ENCODE measurements around the gene VPS8.

VPS8 gene

DNA sequence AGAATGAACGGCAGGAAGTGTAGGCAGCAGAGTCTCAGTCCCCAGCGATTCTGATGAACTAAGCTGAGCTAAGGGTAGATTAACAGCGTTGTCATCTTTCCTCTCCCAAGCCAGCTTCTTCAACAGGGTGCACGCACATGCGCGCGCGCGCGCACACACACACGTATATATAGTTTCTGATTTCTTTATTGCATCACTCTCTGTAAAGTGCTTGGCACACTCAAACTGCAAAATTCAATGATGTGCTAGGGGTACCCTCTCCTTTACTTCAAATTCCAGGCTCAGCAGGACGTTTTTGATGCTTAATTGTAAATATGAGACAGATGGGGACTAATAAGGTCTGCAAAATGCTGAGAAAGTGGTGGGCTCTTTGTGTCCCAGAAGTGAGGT lies 26.1 kb upstream of the VPS8 start:
- no peak for DNase-seq

DNA sequence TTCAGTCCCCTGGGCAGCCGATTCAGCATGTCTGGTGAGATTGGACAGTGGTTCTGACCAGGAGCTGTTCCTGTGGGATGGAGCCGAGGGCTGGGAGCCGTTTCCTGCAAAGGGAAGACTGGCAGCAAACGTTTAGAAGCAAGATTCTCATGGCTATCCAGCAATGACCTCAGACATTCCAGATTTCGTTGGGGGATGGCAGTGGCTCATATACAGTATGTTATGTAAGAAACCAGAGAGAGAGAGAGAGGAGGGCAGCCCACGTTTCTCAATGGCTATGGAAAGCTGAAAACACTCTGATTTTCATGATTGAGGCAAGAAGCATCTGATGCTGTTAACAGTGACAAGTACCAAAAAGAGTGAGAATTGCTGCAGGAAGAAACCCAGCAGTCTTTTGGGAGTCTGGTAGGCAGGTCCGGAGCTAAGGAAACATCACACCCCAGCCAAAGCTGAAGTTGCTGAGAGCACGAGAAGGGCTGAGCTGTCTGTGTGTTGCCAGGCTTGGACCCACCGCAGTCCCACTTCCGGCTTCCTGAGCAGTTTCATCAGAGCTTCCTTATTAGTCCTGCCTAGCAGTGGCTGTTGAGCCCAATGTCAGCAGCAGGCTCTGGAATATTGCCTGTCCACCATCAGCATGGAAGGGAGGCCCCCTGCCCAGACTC lies 25.6 kb upstream of the VPS8 start:
- DNase-seq: no peak

DNA sequence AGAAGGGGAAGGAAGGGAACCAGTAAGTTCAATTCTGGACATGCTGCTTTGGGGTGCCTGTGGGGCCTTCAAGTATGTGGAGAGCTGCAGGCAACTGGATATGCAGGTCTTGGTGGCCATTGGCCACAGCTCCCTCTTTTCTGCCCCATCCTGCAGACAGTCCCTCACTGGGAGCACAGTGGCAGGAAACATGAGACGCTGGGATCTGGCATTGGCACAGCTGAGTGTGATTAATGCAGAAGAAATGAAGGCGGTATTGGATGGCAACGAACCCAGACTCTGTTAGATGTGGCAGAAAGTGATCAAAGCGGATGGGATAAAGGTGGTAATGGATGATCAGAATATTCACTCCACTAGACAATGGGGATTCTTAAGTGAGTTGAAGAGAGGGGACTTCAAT lies 23.2 kb upstream of the VPS8 start:
- DNase-seq: no peak

DNA sequence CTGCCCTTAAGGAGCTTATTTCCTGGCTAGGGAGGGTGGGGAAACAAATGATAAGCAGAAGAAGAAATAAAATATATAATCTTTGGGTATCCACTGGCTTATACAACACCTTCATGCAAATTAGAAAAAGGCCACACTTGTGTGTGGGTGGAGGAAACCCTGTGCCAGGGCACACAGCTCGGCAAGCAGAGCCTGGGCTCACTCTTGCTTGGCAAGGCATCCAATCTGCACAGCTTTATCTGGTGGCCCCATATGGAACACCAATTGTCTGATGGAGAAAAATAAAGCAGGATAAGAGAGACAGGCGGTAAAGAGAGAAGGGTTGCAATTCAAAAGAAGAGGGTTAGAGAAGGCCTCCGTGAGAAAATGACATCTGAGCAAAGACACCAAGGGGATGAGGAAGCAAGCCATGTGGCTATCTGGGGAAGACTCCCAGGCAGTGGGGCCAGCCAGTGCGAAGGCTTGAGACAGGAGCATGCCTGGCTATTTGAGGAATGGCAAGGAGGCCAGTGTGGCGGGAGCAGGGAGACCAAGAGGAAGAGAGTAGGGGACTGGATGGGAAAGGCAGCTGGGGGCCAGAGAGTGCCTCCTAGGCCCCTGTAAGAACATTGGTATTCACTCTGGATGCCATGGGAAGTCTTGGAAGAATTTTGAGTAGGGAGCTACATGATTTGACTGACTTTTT lies 22.5 kb upstream of the VPS8 start:
- no peak for DNase-seq

DNA sequence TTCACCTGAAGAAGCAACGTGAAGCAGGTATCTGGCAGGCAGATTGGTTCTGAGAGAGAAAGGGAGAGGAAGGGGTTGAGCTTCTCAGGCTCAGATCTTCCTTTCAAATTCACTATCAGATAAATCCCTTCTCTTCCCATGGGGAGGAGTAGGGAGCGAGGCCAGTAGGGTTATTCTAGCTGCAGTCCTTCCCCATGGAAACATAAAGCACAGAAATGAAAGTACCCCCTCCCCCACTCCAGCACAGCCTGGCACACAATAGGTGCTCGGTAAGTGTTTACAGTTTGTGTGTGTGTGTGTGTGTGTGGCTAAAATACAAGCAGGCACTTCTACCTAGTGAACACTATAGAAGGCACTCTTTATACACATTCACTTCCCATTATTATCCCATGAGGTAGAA lies 20.8 kb upstream of the VPS8 start:
- no peak for DNase-seq

DNA sequence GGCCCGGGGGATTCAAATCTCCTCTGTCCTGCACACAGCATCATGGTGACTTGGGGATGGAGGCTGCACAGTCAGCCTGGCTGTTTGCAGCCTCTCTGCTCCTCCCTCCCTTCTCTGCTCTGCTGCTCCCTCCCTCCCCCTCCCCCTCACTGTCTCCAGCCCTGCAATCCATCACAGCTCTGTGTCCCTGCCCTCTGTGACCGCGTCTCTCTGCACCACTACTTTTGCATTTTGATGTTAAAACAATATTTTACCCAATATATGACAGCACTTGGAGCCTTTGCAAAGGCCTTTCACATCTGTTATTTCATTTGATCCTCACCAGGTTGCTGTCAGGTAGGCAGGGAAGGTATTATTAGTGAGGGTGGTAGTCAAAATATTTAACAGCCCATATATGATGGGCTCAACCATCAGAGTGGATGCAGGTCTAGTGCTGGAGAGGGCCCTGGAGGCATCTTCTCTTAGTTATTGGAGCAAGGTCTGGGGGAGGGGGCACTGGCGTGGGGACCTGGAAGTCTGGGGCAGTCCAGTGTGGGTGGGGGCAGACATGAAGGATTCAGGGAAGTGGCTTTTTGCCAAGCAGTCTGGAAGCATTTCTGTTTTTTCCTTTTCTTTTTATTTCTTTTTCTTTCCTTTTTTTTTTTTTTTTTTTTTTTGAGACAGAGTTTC lies 16.3 kb upstream of the VPS8 start:
- no peak for DNase-seq

DNA sequence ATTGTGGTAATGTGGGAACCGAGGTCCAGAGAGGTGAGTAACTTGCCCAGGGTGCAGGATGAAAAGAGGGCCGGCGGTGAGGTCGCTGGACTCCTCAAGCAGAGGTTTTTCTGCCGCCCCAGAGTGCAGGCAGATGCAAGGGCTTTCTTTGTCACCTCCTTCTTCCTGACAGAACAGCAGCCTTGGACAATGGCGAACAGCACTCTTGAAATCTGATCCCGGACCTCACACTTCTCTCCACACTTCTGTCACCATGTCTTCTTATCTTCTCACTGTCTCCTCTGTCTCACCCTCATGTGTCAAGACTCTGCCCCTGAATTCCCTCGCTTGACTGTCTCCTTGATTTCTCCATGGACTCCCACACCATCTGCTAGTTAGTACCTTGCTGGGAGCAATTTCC lies 15.4 kb upstream of the VPS8 start:
- no peak for DNase-seq

DNA sequence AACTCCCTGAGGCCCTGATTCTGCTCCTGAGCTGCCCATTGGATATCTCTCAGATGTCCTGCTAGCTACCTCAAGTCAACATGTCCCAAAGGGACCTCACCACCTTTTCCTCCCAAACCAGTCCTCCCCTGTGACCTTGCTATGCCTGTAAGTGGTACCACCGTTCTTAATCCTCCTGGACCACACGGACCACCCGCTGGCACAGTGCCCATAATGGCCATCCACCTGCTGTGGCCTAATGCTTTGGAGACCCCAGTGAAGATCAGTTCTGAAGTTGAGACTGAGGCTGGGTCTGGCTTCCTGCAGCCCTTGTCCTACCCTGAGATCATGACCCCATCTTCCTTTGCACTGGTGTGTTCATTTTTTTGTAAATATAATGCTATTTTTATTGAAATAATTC lies 15.0 kb upstream of the VPS8 start:
- no peak for DNase-seq

DNA sequence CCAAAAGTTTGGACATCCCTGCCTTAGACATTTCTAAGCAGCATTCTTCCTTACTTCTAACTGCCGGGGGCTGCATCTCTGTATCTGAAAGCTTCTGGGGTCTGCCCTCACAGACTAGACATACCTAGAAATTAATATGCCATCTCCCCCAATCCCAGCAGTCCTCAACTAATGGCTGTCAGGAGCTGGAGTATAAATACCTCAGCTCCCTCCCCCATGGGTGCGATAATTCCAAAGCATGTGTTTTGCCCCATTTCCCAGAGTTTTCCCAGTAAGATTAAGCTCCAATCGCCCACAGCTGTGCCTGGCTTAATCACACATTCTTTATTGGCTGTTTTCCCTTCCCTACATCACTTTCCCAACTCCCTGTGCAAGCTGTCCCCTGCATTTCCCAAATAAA lies 13.8 kb upstream of the VPS8 start:
- no peak for DNase-seq

DNA sequence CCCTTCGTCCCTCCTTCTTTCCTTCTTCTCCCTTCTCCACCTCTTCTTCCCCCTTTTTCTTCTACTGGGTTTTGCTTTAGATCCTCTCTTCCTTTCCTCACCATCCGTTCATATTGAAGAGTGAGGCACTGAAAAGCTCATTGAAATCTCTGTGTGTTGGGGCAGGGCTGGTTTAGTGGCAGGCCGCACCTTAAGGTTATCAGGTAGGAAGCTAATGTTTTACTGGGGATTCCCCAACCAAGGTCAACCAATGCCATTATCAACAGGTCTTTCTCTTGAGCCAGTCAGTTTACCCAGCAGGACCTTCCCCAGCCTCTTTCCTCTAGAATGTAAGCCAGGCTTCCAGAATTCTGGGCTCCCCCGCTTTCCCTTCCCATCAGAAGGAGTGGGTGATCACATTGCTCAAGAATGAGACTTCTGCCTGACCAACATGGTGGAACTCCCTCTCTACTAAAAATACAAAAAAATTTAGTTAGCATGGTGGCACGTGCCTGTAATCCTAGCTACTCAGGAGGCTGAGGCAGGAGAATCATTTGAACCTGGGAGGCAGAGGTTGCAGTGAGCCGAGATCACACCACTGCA lies 11.5 kb upstream of the VPS8 start:
- no peak for DNase-seq

DNA sequence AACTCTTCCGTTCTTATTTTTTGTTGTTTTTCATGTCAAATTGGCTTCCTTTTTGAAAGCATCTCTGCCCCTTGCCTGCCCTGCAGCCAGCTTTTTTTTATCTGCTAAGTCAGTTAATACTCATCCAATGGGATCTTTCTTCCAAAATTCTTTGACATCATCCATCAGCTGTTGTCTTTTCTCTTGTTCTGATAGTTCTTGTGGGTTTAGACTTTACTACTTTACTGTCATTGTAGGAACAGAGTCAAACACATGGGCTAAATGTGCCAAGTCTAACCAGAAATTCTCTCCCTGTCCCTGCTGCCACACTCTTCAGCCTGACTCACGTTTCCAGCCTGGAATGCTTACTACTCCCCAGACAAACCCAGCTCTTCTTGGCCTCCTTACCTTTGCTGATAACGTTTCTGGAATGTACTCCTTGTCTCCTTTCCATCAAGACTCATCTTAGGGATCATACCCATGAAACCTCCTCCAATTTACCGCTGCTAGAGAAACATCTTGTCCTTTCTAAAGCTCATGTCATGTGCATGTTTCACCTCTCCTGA lies 10.7 kb upstream of the VPS8 start:
- no peak for DNase-seq

DNA sequence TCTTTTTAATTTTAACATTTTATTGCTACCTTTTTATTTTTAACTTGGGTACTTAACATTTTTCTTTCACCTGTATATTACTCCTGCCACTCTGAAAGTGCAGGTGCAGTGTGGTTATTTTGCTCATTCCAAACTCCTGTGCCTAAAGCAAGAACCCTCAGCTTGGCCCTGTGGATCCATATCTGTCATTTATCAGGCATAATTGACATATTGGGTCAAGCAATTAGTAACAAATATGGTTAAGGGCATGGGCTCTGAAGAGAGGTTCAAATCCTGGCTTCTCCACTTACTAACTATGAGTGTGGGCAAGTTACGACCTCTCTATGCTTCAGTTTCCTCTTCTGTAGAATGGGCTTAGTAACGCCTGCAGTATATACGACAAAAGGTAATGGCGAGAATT lies 9.8 kb upstream of the VPS8 start:
- DNase-seq: no peak

DNA sequence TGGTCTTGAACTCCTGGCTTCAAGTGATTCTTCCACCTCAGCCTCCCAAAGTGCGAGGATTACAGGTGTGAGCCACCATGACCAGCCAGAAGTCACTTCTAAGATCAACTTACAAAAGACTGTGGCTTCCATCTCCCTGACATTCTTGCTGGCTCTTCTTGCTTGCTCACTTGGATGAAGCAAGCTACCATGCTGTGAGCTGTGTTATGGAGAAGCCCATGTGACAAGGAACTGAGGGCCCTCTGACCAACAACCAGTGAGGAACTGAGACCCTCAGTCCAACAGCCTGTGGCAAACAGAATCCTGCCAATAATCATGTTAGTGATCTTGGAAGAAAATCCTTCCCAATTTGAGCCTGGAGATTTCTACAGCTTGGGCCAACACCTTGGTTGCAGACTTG lies 7.2 kb upstream of the VPS8 start:
- DNase-seq: no peak

DNA sequence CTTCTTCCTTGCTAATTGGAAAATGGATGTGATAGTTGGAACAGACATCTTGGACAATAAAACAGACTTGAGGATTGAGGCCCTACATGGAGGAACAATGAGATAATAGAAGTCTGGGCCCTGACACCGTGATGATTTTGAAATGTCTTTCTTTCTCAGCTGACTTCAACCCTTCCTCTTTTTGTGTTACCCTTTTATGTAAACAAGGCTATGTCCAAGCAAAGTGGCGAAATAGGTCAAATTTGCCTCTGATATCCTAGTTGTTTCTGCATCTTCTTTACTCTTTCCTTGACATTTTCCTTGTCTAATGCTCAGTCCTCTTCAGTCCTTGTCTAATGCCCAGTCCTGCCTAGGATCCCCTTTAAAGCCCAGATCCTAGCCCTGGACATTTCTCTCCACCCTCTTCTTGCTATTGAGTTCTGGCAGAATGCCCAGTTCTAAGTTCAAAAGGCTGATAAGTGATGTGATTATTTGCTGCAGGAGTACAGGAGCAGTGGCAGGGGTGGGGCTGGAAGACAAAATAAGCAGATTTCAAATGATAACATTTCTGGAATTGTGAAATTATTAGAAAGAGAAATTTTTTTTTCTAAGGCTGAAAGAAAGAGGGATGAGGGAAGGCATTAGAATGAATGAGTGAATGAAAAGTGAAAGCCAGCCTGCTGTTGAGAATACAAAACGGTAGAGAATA lies 6.5 kb upstream of the VPS8 start:
- no peak for DNase-seq

DNA sequence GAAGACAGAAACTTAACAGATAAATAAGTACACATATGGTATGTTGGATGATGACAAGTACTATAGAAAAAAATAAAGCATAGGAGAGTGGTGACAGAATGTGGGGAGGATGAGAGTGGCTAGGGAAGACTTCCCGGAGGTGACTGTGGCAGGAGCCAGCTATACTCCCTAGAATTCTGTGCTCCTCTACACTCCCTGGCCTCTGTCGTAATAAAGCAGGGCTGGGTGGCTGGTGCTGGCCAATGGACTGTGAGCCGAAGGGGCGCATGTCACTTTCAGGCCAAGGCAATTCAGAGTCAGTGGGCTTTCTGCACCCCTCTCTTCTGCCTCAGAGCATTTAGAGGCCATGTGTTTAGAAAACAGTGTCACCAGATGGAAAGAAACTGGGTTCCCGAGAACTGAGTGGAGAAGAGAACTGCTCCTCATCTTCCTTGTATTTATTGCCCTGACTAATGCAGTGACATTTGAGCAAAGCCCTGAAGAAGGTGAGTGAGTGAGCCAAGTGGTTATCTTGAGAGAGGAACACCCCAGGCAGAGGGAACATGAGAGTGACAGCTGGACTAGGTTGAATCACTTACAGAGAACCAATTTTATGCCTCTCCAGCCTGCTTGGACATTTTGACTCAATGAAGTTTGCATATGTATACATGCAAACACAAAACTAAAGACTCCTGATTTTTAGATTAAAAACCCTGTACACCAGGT lies 5.2 kb upstream of the VPS8 start:
- DNase-seq: no peak

DNA sequence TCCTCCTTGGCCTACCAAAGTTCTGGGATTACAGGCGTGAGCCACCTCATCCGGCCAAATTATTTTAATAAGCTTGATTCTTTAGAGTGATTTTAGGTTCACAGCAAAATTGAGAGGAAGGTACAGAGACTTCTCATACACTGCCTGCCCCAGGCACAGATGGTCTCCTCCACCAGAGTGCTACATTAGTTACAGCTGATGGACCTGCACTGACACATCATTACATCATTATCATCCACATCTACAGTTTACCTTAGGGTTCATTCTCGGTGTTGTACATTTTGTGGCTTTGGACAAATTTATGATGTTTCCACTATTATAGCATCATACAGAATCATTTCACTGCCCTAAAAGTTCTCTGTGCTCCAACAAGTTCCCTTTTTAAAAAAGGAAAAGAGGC lies 4.4 kb upstream of the VPS8 start:
- DNase-seq: no peak

DNA sequence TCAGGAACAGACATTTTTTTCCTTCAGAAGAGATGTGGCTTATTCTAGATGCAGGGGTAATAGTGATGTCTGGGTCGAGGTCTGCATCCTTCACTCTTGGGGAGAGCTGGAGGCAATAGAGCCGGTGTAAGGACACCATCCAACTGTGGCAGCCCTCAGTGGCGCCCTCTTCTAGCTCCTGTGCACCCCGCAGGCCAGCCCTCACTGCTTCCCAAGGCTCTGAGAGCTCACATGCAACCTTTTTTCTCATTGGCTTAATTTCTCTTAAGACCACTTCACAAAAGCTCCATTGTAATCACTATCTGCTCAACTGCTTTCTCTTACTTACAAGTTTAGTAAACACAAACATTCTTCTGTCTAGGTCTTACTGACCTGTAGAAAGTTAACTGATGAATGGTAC lies 3.9 kb upstream of the VPS8 start:
- no peak for DNase-seq

DNA sequence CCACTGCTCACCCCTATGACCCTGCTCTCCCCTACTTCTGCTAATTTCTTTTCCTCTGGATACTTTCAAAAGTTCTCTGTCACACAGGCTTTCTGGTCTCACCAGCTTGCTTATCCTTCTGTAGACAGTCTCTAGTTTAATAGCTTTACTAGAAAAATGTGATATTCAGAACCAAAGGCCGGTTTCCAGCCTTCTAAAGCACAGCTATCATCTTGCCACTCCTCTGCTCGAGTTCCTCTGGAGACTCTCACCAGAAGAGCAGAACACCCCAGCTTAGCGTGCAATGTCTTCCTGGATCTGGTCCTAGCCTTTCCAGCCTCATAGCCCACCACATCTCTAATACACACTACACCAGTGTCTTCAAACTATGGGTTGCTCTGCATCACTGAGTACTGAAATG lies 1.8 kb upstream of the VPS8 start:
- DNase-seq: no peak

DNA sequence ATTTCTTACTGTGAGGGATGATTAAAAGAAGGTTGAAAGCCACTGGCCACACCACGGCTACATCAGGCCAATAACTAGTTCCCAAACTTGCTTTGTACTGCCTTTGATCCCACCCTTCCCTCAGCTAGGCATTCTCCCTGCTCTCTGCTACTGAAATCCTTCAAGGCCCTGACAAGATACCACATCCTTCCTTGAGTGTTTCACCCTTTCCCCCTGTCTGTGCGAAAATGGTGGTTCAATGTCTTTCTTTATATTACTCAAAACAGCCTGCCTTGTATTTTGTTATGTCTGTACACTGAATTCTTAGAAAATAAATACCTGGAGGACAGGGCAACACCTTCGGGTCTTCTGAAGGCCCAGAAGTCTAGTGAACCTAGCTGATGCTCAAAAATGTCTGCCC lies 932 bp upstream of the VPS8 start:
- DNase-seq: no peak

DNA sequence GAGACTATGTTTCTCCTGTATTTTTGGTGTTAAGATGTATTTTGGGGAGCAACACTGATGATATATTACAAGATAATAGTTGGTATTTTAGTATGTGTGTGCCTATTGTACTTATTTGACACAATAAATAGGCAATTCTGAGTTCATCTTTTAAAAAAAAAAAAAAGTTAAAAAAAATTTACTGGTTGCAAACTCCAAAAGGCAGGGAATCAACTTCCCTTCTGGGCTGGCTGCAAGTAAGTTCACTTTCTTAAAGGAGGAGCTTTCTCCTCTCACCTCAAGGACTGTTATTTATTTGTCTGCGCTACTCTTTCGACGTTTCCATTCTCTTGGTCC lies 335 bp upstream of the VPS8 start:
- no peak for DNase-seq

DNA sequence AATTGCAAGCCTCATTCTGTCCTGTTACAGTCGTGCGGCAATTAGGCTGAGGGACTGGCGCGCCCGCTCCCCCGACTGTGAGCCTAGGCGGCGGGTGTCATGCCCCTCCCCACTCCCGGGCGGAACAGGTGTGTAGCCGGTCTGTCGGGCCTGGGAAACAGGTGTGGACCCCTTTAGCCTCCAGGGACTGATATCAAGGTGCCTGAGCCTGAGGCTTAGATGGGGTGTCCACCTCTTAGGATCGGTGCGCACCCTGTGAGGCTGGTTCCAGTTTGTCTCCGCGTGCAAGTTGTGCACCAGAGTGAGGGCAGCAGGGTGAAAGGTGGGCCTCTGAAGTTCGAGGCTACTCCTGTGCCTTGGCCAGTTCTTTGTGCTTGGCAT lies 686 bp downstream of the VPS8 start:
- DNase-seq: peak; percentile 8

DNA sequence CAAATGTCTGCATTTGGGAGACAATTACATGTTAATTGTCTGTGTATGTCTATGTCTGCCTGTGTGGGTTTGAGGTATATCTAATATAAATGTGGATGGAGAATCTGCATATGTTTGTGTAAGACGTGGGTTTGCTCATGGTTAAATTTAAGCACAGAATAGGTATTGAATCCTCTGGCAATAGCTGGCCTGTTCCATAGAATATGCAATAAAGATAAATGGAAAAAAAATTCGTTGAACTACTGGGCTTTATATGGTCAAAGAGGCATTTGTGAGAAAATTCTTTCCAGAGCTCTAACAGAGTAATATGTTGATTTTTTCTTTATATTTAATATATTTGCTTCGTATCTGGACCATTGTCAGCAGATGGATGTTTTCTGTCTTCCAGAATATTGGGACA lies 1.4 kb downstream of the VPS8 start:
- no peak for DNase-seq

DNA sequence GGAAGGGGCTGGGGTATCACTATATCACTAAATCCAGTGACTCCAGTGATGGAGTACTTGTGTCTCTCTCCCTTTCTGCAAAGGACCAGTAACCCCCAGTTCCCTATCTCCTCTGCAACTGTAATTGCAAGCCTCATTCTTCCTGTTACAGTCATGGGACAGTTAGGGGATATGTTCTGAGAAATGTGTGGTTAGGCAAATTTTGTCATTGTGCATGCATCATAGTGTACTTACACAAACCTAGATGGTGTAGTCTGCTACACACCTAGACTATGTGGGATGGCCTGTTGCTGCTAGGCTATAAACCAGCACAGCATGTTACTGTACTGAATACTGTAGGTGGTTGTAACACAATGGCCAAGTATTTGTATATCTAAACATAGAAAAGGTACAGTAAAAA lies 2.2 kb downstream of the VPS8 start:
- no peak for DNase-seq
